ENCODE measurements around the gene ADGRF3.
"Not testable (repeated sequence)": the region's sequence is repeated elsewhere in the genome, so short reads cannot be mapped to it uniquely, and the experiment has no call there.

The ADGRF3 gene

DNA sequence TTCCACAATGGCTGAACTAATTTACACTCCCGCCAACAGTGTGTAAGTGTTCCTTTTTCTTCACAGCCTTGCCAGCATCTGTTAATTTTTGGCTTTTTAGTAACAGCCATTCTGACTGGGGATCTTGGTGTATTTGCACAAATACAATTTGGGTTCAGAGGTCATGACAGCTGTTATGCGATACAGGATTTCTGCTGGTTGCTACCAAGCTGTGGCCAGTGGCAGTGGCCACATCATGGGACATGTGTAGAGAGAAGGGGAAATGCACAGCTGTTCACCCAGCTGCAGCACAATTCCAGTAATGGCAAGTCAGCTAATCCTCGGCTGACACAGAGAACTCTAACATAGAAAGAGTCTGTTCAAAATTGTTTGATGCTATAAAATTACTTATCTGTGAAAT is 21.7 kb downstream of the ADGRF3 start:
- H3K4me3 ChIP-seq (ENCODE audit: low read length), result no peak overlapping the region
- DNase-seq (ENCODE audit: low read depth, low spot score), result no peak

GRCh38 chr2:26324479-26324878 is 22.1 kb downstream of the ADGRF3 start:
- not testable (repeated sequence) for H3K4me3 ChIP-seq (ENCODE audit: low read length); DNase-seq (ENCODE audit: low read depth, low spot score)

DNA sequence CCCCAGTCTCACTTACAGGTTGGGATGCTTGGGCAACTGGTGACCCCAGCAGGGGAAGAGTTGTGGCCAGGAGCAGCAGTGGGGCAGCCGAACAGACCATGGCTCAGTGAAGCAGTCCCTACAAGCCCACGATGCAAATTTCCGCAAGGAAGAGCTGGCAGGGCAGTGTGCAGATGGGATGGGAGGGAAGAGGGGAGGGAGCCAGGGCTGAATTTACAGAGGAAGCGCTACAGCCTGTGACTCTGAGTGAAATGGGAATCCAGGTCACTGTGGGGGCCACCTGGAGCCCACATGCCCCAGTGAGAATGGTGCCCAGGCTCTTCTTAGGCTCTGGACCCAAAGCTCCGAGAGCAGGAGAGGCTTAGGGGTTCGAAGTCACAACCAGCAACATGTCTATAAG is 27.6 kb downstream of the ADGRF3 start:
- H3K4me3 ChIP-seq (ENCODE audit: low read length), result no peak overlapping the region
- DNase-seq (ENCODE audit: low read depth, low spot score), result no peak

DNA sequence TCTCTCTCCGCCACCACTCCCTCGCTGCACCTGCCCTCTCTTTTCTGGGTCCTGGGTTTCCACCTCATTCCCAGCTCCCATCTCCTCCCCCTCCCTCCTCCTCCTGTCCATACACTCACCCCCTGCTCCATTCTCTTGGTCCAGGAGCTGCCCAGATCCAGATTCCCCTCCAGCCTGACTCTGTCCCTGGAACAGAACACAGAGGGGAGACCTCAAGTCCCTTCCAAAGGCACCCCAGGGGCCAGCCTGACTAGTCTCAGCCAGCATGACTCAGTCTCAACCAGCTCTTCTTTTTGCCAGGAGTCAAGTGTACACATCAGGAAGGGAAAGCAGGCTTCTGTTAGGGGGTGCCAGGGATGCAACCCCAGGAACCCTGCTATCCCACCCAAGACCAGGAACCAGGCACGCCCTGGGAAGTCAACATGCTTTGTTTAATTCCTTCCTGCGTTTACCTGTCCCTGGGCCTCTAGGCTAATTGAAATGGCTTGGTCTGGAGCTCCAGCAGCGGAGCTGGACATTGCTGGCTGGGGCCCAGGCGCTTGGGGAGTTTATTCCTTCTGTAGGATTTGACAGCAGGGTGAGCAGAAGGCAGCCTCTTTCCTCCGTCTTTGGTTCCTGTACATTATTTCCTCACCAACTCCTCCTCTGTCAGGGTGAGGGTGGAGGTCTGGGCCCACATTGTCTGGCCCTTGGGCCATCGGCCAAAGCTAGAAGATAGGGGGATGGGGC is 29.0 kb downstream of the ADGRF3 start:
- no peak overlapping the region for H3K4me3 ChIP-seq (ENCODE audit: low read length)
- no peak for DNase-seq (ENCODE audit: low read depth, low spot score)

GRCh38 chr2:26316845-26317244 is 29.7 kb downstream of the ADGRF3 start:
- H3K4me3 ChIP-seq (ENCODE audit: low read length), result no peak overlapping the region
- DNase-seq (ENCODE audit: low read depth, low spot score), result no peak

DNA sequence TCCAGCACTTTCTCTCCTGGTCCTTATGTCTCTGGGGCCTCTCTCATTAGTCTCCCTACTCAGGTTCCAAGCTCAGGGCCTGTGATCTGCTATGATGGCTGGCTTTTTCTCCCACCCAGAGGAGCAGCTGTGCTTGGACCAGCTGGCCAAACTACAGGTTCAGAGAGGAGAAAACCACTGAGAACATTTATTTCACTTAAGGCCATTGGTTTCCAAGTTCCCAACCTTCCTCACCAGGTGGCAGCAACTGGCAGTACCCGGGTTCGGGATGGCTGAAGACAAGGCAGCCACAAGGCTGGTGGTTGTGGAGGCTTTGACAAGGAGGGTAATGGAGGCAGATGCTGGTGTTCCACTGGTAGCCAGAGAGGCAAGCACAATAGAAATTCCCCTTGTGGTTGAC is 30.5 kb downstream of the ADGRF3 start:
- no peak overlapping the region for H3K4me3 ChIP-seq (ENCODE audit: low read length)
- peak; percentile 16 for DNase-seq (ENCODE audit: low read depth, low spot score)

- H3K4me3 ChIP-seq (ENCODE audit: low read length), result no peak overlapping the region
- DNase-seq (ENCODE audit: low read depth, low spot score), result no peak
Observed at GRCh38 chr2:26314243-26314642, 32.3 kb downstream of the ADGRF3 start.

DNA sequence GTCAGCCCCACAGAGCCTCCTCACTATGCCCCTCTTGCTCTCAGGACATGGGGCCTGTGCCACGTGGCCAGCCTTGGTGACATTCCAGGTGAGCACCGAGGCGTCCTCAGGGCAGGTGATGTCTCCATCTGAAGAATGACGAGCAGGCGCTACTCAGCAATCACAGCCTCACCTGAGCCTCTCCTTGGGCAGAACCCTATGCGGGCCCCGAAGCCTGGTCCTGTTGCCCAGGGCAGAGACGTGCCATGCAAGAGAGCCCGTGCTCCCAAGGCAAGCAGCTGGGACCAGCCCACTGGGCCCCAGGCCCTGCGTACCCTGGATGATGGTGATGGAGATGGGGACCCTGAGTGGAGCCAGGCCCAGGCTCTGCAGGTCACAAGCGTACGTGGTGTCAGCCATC is 33.1 kb downstream of the ADGRF3 start:
- no peak for DNase-seq (ENCODE audit: low read depth, low spot score)
- H3K4me3 ChIP-seq (ENCODE audit: low read length), result no peak overlapping the region

DNA sequence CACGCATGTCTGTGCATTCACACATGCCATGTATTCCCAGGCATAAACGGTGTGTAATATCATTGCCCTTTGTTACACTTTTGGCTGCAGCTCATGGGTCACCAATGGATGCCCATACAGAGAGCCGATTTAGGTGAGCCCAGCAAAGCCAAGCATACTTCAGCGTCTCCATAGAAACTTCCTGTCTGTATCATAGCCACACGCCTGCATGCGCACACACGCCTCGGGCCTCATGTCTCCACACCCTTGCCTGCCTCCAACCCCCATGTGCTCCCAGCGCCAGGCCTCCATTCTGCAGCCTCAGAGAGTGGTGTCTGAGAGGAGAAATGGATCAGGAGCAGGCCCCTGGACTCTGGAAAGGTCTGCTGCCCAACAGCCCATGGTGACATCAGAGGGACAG is 34.1 kb downstream of the ADGRF3 start:
- DNase-seq (ENCODE audit: low read depth, low spot score), result no peak
- H3K4me3 ChIP-seq (ENCODE audit: low read length), result no peak overlapping the region

- H3K4me3 ChIP-seq (ENCODE audit: low read length), result no peak overlapping the region
- no peak for DNase-seq (ENCODE audit: low read depth, low spot score)
Observed at GRCh38 chr2:26309921-26310320, 36.7 kb downstream of the ADGRF3 start.

DNA sequence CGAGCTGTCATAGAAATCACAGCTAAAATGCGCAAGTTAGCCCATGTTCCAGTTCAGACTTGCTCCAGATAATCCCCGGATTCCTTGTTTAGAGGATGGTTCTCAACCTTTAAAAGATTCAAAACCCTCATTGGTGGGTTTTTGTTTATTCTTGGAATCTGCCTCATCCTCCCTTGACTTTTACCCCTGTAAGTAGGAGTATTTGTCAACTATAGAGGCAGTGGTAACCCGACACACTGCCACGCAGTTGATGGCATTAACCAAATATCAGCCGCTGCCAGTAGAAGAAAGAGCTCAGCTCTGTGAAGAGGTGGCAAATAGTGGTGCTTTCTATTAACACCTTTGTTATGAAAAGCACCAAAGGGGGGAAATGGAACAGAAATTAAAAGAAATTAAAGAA is 41.0 kb downstream of the ADGRF3 start:
- DNase-seq (ENCODE audit: low read depth, low spot score), result no peak
- no peak overlapping the region for H3K4me3 ChIP-seq (ENCODE audit: low read length)

- not testable (repeated sequence) for DNase-seq (ENCODE audit: low read depth, low spot score); H3K4me3 ChIP-seq (ENCODE audit: low read length)
Observed at GRCh38 chr2:26305094-26305493, 41.5 kb downstream of the ADGRF3 start.

- H3K4me3 ChIP-seq (ENCODE audit: low read length), result no peak overlapping the region
- no peak for DNase-seq (ENCODE audit: low read depth, low spot score)
Observed at GRCh38 chr2:26302846-26303245, 43.7 kb downstream of the ADGRF3 start.

DNA sequence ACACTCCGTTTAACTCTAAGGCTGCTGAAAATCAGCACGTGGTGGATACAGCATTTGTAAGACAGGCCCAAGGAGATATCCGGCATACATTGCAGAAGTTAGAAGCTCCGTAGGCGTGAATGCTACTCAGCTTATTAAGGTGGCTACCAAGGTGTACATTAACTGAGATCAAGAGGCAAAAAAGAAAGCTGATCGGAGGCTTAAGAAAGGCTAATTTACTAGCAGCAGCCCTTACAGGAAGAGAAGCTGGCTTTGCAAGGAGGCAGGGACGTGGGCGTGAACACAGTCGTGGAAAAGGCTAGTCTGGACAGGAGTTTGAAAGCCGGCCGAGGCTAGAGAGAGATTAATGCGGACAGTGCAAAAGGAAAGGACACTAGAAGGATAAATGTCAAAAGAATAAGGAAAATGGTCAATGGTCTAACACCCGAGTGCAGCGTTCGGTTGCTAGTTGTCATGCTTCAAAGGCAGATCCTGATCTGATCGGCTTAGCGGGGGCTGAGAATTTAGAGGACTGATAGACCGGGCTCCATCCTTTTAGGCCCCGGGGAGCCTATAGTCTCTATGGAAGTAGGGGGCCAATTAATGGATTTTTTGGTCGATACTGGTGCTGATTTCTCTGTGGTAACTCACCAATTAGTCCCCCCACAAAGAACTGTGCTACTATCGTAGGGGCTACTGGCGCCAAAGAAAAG is 46.2 kb downstream of the ADGRF3 start:
- DNase-seq (ENCODE audit: low read depth, low spot score), result no peak
- no peak overlapping the region for H3K4me3 ChIP-seq (ENCODE audit: low read length)

GRCh38 chr2:26299471-26300101 is 47.0 kb downstream of the ADGRF3 start:
- H3K4me3 ChIP-seq (ENCODE audit: low read length), result peak overlapping the region; percentile 8; the same call in 1 of the 2 replicates
- peak; percentile 19 for DNase-seq (ENCODE audit: low read depth, low spot score)

- DNase-seq (ENCODE audit: low read depth, low spot score), result no peak
- no peak overlapping the region for H3K4me3 ChIP-seq (ENCODE audit: low read length)
Observed at GRCh38 chr2:26298638-26299393, 47.8 kb downstream of the ADGRF3 start.

- DNase-seq (ENCODE audit: low read depth, low spot score), result no peak
- H3K4me3 ChIP-seq (ENCODE audit: low read length), result no peak overlapping the region
Observed at GRCh38 chr2:26298286-26298637, 48.3 kb downstream of the ADGRF3 start.

GRCh38 chr2:26297061-26297460 is 49.5 kb downstream of the ADGRF3 start:
- no peak for DNase-seq (ENCODE audit: low read depth, low spot score)
- H3K4me3 ChIP-seq (ENCODE audit: low read length), result no peak overlapping the region

DNA sequence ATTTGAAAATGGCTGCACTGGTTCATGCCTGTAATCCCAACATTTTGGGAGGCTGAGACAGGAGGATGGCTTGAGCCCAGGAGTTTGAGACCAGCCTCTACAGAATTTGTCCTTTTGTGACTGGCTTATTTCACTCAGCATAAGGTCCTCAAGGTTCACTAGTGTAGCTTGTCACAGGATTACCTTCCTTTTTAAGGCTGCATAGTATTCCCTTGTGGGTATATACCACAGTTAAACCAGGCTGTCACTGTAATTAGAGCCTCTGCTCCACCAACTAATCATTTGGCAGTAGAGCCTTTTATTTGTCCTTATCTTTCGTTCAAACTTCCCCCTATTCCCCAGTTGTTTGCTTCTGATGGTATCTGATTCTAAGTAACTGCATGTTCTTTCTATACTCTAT is 51.1 kb downstream of the ADGRF3 start:
- DNase-seq (ENCODE audit: low read depth, low spot score), result no peak
- H3K4me3 ChIP-seq (ENCODE audit: low read length), result no peak overlapping the region

DNA sequence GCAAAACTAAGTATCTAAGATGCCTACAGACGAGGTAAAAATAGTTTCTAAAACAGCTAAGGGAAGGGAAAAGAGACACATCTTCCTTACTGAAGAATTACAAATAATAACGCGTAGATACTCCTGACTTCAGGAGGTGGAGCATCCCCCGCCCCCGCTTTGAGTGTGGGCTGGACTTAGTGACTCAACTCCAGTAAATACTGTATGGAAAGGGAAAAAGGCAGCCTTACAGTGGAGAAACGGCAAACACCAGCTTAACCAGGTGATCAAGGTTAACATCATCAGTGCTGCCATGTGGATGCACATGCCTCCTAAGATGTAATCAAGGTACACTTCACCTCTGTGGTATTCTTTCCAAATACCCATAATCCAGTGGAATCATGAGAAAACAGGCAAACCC is 53.9 kb downstream of the ADGRF3 start:
- no peak overlapping the region for H3K4me3 ChIP-seq (ENCODE audit: low read length)
- no peak for DNase-seq (ENCODE audit: low read depth, low spot score)
